ENCODE measurements around the gene CHAC1.

Gene CHAC1

GRCh38 chr15:40925495-40925862 is 27.8 kb upstream of the CHAC1 start:
- DNase-seq: no peak

DNA sequence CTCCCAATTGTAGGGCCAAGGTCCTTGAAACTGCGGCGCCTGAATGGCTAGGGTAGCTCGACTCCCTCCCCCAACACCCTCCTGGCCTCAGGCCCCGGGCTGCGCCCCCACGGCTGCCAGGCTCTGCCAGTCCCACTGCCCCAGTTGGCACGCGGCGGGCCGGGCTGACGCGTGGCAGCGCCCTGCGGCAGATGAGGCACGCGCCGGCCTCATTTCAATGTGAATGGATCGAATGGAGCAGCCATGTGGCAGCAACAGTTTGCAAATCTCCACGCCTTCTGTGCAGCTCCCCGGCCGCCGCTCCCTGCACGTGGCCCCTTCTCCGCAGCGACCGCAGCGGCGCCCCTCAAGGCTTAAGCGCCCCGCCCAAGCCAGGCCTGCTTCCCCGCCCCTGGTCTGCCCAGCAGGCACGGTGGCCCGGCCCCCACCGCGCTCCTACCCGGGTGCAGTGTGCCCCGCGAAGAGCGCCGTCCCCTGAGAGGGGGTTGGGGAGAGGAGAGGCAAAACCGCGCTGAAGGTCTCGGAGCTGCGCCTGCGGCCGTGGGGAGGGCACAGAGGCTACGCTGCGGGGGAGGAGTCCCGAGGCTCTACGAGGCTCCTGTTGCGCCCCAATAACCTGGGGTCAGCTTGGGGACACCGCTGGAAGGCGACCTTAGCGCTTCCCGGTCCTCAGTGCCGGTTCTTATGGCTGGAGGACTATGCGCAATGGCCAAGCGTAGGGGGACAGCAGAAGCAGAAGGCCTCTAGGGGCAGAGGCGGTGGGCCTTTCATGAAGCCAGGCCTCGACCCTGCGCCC is 27.2 kb upstream of the CHAC1 start:
- no peak for DNase-seq

DNA sequence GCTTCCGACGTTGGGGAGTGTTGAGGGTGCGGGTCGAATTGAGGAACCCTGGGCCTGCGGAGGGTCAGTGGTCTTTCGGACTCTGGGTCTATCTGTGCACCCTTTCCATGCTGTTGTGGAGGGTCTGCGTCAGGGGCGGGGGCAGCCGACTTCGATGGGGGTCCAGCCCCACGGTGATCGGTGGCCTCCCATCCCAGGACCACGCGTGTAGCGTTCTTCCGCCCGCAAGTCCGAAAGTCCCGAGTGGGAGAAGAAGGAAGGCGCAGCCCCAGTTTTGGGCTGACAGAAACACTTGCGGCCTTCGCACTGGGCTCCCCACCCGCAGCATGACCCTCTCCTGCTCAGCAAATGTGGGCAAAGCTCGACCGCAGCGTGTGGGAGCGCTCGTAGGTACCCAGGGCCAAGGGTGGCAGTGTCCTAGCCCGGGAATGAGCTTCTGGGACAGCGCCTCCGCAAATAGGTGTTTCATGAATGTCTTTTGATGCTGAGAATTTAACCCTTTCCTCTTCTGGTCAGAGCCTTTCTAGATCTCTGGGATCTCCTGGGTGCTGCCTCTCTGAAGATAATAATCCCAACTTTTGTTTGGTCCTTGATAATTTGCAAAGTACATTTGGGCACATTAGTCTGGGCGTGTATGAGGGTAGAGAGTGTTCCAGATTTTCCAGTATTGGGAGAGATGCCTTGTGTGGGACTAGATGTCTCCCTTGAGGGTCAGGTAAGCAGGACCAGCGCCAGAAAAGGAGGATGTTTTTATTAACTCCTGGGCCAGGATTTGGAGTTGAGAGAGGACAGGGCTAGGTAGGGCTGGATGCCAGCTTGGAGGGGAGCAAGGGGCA is 26.4 kb upstream of the CHAC1 start:
- DNase-seq: no peak

- no peak for DNase-seq
Observed at GRCh38 chr15:40927495-40927872, 25.8 kb upstream of the CHAC1 start.

DNA sequence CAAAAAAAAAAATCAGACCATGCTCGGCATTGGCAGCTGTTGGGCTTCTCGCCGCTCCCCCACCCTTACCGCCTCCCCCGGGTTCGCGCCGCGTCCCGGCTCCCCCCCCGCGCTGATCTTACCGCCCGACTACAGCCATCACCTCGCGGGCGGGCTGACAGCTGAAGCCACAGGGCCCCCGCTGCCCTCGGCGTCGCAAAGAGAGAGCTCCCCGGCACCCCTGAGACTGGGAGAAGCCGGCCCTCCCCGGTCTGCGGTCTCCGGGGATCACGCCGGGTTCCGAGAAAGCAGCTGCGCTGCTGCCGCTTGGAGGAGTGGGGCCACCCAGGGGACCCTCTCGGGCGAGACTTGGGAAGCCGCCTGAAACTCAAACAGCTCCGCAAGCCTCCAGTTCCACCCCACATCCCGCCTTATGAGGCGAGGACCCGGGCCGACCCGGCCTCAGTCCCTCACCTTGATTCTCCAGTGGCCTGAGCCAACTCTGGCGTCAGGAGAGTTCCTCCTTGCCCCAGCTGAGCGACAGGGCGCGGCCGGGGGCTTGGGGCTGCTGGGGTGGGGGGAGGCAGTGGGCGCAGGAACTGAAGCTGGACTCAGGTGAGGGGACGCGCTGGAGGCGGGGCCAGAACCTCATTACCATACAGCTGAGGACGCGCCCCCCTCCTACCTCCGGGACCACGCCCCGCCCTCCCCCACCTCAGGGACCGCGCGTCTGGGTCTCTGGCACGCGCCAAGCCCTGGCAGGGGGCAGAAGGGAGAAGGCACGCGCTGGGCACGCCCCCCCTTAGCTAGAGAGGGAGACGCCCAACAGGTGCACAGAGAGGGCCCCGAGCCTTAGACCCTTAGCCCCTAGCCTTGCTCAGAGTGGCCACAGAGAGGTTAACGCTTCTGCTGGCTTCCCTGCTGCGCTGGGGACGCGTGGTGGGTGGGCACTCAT is 25.1 kb upstream of the CHAC1 start:
- no peak for DNase-seq

DNA sequence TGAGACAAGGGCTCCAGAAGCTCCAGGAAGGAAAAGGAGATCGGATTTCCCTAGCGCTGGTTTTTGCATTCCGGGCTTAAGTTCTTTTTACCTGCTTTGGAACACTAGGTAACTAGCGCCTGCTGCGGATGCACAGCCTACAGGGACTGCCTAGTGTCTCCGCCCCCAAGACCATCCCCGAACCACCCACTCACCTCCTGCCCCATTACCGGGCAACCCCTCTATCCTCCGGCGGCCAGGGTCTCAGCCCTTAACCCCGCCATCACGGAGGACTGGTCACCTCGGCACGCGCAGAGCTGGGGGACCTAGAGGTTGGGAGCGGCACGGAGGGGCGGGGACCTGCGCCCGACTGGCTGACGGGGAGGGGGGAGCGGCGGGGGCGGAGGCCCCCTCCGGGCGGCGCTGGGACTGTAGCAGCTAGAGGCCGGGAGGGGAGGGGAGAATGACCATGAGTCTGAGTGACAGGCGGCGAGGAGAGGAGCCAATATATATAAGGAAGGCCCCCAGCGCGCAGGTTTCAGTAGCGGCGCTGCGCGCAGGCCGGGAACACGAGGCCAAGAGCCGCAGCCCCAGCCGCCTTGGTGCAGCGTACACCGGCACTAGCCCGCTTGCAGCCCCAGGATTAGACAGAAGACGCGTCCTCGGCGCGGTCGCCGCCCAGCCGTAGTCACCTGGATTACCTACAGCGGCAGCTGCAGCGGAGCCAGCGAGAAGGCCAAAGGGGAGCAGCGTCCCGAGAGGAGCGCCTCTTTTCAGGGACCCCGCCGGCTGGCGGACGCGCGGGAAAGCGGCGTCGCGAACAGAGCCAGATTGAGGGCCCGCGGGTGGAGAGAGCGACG is 24.2 kb upstream of the CHAC1 start, which contains the start of gene DLL4:
Gene DLL4 (plus strand): TSS at position 520 of the 839 bp plus-strand sequence. CDS start 329 bp downstream, outside the sequence.
- DNase-seq: no peak

DNA sequence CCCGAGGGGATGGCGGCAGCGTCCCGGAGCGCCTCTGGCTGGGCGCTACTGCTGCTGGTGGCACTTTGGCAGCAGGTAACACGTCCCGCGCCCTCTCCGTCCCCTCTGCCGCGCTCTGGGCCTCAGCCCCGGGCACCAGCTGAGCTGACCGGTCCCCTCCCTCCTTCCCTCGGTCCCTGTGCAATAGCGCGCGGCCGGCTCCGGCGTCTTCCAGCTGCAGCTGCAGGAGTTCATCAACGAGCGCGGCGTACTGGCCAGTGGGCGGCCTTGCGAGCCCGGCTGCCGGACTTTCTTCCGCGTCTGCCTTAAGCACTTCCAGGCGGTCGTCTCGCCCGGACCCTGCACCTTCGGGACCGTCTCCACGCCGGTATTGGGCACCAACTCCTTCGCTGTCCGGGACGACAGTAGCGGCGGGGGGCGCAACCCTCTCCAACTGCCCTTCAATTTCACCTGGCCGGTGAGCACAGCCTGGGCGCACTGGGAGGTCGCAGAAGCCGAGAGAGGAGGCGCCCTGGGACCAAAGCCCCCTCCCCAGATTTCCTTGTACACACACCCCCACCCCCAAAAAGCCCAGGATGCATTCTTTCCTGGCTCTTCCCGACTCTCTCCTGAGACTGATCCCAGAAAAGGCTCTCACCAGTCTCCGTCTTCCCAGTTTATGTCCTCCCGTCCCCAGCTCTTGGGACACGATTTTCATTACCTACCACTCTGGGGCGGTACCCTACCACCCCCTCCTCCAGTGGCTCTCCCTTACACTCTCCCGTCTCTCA is 23.4 kb upstream of the CHAC1 start:
- peak in 1 of 2 donors; percentile 26 for DNase-seq

GRCh38 chr15:40930430-40931299 is 22.6 kb upstream of the CHAC1 start:
- DNase-seq: no peak

DNA sequence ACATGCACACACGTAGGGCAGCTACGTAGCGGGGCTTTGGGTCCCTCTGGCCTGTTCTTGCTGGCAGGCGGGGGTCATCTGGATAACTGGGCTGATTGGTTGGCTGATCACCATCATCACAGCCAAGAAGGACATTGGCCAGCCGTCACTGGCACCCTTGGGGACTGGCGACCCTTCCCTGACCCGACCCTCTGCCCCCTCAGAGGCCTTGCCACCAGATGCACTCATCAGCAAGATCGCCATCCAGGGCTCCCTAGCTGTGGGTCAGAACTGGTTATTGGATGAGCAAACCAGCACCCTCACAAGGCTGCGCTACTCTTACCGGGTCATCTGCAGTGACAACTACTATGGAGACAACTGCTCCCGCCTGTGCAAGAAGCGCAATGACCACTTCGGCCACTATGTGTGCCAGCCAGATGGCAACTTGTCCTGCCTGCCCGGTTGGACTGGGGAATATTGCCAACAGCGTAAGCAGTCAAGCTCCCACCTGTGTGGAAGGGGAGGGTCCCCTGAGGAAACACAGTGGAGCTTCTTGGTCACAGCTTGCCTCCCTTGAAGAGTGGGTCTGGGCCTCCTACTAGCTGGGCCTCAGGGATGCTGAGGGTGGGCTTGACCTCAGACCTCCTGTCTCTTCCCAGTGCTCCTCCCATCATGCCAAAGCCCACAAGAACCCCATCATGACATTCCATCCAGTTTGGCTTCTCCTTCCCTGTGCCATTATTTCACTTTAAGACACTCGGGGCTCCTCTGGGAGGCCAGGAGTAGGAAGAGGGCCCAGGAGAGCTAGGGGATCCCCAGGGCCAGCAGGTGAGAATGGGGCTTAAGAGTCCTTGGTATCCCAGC is 21.8 kb upstream of the CHAC1 start:
- DNase-seq: no peak

GRCh38 chr15:40932156-40932555 is 21.1 kb upstream of the CHAC1 start:
- DNase-seq: peak in 1 of 2 donors; percentile 33

DNA sequence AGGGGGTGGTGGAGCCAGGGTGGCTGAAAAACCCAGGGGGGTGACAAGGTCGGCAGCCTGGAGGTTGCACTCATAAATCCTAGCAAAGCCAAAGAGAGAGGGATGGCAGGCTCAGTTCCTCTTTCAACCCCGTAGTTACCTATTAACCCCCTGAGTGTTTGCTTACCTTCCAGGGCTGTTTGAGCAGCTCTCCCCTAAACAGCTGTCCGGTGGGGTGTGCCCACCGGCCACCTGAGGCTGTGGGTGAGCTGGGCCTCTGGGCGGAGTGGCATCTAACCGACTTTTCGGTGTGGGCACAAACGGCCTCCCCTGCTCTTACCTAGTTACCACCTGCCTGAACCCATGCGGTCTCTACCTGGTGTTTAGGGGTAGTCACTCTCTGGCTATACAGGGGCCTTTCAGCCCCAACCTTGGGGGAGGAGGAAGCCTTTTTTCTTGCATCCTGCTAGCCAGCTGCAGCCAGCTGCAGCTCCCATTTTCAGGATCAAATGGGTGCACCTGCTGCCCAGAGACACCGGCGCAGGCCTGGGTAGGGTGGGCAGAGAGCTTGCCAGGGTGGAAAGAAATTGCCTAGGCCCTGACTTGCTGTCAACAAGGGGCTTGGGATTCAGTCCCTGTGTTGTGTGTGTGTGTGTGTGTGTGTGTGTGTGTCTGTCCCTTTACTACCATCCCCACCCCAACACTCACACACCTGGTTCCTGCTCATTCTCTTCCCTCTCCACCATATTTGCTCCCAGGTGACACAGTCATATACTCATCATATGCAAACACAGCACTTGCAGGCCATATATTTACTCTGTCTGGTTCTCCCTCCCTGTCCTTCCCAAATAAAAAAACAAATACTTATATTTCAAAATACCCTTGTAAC is 20.4 kb upstream of the CHAC1 start:
- DNase-seq: no peak

DNA sequence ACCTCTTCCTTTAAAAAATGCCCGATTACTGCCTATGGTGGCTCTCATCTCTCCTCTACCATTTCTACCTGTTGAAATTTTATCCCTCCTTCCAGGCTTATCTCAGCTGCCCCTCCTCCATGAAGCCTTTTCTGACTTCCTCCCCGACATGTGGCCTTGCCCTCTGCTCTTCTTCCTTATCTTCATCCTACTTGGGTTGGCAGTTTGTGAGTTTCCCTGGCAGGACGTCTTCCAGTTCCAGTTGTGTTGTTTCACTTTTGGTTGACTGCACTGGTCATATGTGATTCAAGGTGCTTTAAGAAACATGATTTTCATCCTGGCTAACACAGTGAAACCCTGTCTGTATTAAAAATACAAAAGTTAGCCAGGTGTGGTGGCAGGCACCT is 19.8 kb upstream of the CHAC1 start:
- no peak for DNase-seq

DNA sequence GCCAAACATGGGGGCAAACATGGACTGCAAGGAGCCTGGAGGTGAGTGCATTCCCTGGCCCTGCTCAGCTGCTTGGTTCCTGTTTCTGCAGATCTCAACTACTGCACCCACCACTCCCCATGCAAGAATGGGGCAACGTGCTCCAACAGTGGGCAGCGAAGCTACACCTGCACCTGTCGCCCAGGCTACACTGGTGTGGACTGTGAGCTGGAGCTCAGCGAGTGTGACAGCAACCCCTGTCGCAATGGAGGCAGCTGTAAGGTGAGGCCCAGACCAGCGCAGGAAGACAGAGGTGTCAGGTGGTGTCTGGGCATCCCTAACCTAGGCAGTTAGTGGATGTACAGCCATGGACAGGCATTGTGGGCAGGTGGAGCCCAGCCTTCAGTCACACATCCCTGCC is 18.8 kb upstream of the CHAC1 start:
- DNase-seq: no peak

DNA sequence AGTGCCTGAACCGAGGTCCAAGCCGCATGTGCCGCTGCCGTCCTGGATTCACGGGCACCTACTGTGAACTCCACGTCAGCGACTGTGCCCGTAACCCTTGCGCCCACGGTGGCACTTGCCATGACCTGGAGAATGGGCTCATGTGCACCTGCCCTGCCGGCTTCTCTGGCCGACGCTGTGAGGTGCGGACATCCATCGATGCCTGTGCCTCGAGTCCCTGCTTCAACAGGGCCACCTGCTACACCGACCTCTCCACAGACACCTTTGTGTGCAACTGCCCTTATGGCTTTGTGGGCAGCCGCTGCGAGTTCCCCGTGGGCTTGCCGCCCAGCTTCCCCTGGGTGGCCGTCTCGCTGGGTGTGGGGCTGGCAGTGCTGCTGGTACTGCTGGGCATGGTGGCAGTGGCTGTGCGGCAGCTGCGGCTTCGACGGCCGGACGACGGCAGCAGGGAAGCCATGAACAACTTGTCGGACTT is 17.0 kb upstream of the CHAC1 start:
- no peak for DNase-seq

GRCh38 chr15:40936709-40937666 is 16.3 kb upstream of the CHAC1 start:
- DNase-seq: no peak

DNA sequence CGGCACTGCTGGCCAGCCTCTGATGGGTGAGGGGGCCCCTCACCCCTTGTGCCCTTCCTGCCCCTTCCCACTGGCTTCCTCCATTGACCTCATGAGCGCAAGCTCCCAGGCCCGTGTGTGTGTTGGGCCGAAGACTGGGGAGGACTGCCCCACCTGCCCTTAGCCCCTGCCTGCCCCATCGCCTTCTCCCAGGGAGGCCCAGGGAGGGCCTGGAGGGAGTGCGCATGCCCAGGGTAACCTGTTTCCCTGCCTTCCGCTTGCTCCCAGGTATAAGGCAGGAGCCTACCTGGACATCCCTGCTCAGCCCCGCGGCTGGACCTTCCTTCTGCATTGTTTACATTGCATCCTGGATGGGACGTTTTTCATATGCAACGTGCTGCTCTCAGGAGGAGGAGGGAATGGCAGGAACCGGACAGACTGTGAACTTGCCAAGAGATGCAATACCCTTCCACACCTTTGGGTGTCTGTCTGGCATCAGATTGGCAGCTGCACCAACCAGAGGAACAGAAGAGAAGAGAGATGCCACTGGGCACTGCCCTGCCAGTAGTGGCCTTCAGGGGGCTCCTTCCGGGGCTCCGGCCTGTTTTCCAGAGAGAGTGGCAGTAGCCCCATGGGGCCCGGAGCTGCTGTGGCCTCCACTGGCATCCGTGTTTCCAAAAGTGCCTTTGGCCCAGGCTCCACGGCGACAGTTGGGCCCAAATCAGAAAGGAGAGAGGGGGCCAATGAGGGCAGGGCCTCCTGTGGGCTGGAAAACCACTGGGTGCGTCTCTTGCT is 15.3 kb upstream of the CHAC1 start:
- no peak for DNase-seq

Measured in bone marrow (tissue), 2 donors.